Measurements from ENCODE around the gene NEURL1.
"Not testable (repeated sequence)": the region's sequence is repeated elsewhere in the genome, so short reads cannot be mapped to it uniquely, and the experiment has no call there.

The NEURL1 gene

GRCh38 chr10:103626178-103626577 lies 132.7 kb downstream of the NEURL1 start:
- no peak for DNase-seq (ENCODE audit: low read depth)

GRCh38 chr10:103627111-103627892 lies 133.8 kb downstream of the NEURL1 start:
- DNase-seq (ENCODE audit: low read depth): no peak

- DNase-seq (ENCODE audit: low read depth): no peak
These were observed 134.4 kb downstream of the NEURL1 start for GRCh38 chr10:103627893-103628292.

DNA sequence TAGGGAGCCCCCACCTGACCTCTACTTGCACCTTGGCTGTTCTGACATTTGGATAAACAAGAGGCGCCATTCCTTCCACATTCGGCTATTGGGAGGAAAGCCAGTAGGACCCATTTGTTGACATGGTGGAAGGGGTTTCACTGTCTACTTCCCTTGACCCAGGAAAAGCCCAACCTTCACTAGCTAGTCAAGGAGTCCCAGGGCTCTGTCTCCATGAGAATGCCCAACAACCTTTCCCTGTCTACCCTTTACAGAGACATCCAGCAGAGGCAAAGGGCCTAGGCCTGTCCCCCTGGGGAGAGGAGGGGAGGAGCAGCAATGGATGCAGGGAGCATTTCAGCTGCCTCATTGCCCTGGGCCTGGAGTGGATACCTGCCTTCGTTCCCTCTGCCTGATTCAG lies 136.1 kb downstream of the NEURL1 start:
- no peak for DNase-seq (ENCODE audit: low read depth)

DNA sequence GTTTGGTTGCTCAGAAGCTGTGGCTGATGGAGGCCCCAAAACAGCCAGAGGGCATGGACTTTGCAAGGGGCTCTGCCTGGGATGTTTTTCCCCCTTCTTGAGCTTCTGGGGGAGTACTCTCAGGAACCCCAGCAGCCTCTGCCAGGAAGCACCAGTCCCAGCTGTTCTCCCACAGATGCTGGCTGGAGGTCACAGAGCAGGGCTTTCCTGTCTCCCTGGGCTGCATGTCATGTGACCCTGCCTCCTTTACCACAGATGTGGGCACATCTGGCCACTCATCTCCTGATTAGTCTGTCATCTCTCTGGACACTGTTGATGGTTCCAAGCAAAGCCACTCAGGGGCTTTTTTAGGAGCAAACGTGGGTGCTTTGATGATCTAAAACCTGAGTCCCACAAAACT lies 136.7 kb downstream of the NEURL1 start:
- DNase-seq (ENCODE audit: low read depth): no peak

DNA sequence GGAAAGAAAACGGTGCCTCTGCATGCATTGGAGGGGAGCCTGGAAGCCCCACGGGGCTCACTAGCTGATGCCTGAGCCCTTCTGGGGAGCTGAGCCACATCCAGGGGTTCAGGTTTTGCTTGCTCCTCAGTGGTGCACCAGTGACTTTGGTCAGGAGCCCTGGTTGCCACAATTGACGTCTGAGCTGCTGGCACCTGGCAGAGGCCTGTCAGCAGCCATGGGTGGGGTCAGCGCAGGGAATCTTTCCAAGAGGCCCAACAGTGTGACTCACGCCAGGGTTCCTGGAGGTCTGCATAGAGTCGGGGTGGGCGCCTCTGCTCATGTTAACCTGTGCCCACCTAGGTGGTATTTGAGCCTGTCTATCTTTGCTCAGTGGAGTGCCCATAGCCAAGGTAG lies 138.7 kb downstream of the NEURL1 start:
- DNase-seq (ENCODE audit: low read depth): no peak

DNA sequence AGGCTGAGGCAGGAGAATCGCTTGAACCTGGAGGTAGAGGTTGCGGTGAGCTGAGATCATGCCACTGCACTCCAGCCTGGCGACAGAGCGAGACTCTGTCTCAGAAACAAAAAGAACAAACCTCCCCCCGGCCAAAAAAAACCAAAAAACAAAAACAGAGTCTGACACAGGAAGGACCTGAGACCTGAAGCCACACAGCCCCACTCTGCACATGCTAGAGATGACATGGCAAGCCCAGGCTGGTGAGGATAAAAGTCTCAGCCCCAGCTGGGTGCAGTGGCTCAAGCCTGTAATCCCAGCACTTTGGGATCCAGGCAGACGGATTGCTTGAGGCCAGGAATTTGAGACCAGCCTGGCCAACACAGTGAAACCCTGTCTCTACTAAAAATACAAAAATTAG lies 139.4 kb downstream of the NEURL1 start:
- not testable (repeated sequence) for DNase-seq (ENCODE audit: low read depth)

GRCh38 chr10:103633846-103634245 lies 140.3 kb downstream of the NEURL1 start:
- DNase-seq (ENCODE audit: low read depth): no peak

GRCh38 chr10:103635580-103635979 lies 142.1 kb downstream of the NEURL1 start:
- no peak for DNase-seq (ENCODE audit: low read depth)

- no peak for DNase-seq (ENCODE audit: low read depth)
These were observed 143.0 kb downstream of the NEURL1 start for GRCh38 chr10:103636492-103636891.

DNA sequence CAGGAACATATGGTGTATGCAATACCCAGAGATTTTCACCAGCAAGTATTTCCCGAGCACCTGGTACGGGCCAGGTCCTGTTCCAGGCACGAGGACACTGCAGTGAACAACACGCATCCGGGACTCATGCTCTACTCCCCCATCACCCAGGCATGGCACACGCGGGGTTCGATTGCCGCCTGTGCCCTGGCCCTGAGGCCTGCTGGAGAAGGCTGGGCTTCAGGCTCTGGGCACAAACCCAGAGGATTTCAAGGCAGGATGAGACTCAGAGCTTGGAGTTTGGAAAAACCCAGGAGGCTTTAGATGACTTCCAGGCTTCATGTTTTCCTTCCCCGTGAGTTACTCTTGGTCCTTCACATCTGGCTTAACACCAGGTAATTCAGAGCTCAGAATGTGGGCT lies 143.5 kb downstream of the NEURL1 start:
- no peak for DNase-seq (ENCODE audit: low read depth)

DNA sequence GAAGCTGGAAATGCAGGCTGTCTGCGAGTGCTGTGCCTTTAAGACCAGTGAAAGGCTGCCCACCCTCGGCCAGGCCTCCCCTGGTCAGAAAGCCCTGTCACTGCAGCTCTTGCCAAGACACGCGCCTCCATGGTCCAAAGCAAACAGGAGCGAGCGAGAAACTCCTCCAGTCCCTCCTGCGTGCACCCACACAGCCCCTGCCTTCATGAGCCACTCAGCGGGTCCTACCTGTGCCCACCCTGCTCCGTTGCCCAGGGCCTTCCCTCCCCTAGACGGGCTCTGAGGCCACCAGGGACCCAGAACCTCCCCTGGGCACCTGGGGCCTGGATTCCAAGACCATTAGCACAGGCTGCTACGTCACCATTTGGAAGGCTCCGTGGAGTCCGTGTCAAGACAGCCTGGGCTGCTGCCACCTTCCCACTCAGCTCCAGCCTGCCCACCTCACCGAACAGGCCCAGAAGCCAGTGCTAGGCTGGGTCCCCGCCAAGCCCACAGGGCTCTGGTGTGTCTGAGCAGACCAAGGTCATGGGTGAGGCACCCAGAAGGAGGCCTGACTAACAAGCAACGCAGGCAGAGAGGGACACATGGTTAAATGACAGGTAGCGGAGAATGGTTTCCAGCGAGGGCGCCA lies 144.5 kb downstream of the NEURL1 start:
- DNase-seq (ENCODE audit: low read depth): no peak

GRCh38 chr10:103638948-103639347 lies 145.4 kb downstream of the NEURL1 start:
- DNase-seq (ENCODE audit: low read depth): no peak

DNA sequence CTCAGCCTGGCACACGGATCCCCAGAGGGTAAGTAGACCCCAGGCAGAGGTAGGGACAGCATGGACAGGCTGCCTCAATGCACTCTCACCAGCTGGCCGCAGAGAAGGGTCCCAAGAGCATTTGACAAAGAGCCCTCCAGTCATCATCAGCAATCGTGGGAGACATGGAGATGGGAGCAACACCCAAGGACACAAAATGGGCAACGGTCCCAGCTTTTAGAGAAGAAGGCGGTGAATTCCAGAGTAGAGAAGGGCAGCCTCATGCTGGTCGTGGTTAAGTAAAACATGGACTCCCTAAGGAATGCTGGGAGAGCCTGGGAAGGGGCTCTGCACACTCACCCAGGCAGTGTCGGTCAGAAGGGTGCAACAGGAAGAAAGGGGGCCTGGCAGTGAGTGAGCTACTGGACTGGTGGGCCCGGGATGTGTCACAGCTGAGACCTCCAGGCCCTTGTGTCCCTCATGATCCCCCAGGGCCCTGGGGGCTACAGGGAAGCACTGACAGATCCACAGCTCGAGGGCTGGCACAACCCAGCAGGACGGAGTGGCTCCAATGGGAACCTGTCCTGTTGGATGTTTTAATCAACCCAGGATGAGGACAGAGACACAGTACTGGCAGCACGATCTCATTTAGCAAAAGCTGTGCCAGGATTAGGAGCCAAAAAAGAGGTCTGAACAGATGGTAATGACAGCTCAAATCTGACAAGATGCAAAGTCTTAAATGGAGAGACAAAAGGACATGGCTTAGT lies 147.1 kb downstream of the NEURL1 start:
- DNase-seq (ENCODE audit: low read depth): no peak

DNA sequence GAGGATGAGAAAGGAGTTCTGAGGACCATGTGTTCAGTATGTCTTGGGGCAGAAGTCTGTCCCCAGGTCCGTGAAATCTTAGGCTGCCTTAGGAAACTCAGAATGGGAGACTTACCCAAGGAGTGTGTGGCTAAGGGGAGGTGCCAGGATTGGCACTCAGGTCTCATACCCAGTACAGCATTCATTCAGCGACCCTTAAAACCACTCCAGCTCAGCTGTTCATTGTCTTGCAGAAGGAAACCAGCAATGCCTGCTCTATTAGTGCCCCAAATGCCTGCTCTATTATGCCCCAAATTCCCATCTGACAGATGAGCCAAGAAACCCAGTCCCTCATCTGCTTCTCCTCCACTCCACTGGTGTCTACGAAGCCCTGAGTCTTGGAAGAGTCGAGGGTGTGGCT lies 147.8 kb downstream of the NEURL1 start:
- no peak for DNase-seq (ENCODE audit: low read depth)

Data from stimulated activated CD8-positive, alpha-beta memory T cell treated with anti-CD3 and anti-CD28 coated beads, Interleukin-7, amount 100 ng/mL, for 24 hours (primary cell).